Measurements from ENCODE around the gene RPUSD3. TPM values are rescaled to one million over a fixed set of nuclear protein-coding genes. Genes with fewer than 3 reads are reported as not detected.

The RPUSD3 gene
- total RNA-seq, 4 donors from 2014 or later, result 28.9 to 40.1 (median 33.8) TPM

DNA sequence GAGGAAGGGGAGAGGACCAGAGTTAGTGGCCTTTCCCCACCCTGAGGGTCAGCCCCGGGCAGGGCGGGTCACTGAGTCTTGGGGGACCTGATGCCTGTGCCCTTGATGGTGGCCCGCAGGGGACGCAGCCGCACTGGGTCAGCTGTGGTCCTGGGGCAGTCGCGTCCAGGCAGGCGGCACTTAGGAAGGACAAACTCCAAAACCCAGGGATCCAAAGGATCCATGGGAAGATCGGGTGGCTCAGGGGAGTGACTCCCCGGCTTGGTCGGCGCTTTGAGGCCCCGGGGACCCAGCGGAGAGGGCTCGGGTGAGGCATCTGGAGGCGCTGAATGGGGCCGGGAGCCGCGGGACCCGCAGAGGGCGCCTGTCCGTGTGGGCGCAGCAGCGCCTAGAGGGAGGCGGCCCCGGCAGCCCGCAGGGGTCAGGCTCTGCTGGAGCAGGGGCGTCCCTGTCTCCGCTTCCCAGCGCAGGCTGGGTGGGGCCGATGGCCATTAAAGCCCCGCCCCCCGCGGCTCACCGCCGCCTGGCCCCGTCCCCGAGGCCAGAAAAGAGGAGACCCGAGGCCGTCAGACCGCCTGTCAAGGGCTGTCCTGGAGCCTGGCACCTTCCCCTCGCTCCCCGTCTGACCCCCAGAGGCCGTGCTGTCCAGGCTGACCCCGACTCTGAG lies 18.7 kb upstream of the RPUSD3 start:
- TF ChIP-seq, protein P1, sequence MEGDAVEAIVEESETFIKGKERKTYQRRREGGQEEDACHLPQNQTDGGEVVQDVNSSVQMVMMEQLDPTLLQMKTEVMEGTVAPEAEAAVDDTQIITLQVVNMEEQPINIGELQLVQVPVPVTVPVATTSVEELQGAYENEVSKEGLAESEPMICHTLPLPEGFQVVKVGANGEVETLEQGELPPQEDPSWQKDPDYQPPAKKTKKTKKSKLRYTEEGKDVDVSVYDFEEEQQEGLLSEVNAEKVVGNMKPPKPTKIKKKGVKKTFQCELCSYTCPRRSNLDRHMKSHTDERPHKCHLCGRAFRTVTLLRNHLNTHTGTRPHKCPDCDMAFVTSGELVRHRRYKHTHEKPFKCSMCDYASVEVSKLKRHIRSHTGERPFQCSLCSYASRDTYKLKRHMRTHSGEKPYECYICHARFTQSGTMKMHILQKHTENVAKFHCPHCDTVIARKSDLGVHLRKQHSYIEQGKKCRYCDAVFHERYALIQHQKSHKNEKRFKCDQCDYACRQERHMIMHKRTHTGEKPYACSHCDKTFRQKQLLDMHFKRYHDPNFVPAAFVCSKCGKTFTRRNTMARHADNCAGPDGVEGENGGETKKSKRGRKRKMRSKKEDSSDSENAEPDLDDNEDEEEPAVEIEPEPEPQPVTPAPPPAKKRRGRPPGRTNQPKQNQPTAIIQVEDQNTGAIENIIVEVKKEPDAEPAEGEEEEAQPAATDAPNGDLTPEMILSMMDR (IDR thresholded peaks at IDR 0.05; ENCODE audit: low read depth), result no peak

DNA sequence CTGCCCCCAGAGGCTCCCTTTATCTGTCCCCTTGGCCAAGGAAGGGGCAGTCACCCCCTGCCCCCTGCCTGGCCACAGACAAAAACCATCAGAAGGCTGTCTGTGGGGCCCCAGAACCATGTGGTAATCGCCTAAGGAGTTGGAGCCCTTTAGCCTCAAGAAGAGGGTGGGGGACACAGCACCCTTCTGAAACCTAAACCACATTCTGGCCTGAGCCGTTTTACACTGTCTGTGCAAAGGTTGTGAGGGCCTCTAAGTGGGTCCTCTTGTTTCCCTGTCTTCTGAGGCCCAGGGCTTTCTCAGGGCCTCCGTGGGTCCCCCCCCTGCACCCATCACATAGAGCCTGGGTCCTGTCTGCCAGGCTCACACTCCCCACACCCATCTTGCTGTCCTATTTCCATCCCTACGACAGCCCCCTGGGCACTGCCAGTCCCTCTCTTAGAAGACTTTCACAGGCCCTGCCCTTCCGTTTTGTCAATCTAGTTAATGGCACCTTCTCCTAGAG lies 17.9 kb upstream of the RPUSD3 start:
- TF ChIP-seq, protein P1 (IDR thresholded peaks at IDR 0.05; ENCODE audit: low read depth), result no peak

DNA sequence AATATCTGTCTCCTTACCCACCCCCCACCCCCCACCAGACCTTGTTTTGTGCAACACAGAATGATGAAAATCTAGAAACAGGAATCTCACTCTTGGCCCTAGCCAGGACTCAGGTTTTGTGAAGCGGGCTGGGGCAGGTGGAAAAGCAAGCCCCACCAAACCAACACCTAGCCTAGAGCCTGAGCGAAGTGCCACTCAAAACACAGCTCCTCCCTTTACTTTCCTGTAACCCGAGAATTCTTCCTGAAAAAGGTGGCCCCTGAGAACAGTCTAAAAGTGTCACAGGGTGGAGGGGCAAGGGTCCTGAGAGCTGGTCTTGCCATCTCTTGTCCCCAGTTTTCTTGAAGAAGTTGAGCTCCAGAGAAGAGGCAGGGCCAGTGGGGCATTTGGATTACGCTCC lies 17.4 kb upstream of the RPUSD3 start:
- TF ChIP-seq, protein P1 (IDR thresholded peaks at IDR 0.05; ENCODE audit: low read depth), result no peak

DNA sequence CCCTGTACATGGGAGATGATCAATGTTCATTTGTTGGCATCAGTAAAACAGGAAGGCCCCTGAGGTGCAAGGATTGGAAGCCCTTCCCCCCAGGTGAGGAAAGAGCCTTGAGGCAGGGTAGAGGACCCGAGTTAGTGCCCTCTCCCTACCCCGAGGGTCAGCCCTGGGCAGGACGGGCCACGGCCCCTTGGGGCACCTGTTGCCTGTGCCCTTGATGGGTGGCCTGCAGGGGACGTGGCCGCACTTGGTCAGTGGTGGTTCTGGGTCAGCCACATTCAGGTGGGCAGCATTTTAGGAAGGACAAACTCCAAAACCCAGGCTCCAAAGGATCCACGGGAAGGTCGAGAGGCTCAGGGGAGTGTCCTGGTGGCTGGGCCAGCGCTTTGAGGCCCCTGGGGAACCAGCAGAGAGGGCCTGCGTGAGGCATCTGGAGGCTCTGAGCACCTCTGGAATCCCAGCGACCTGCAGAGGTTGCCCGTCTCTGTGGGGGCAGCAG lies 15.8 kb upstream of the RPUSD3 start:
- TF ChIP-seq, protein P1 (IDR thresholded peaks at IDR 0.05; ENCODE audit: low read depth), result no peak

DNA sequence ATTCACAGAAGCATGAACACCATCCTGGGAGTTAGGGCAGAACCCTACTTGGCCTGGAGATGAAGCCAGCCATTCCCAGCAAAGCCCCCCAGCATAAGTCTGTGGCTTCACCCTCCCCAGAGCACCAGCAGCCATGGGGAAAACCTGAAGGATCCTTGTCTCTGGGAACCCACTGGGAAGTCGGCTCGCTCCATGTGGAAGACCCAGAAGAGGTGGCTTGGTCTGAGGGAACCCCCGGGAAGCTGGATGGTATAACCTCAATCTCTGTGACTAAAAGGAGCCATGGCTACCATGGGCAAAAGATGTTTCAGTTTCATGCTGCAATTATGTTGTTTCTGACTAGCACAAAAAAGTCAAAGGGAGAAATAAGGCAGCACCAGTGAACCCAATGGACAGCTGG lies 11.8 kb upstream of the RPUSD3 start:
- TF ChIP-seq, protein P1 (IDR thresholded peaks at IDR 0.05; ENCODE audit: low read depth), result no peak

DNA sequence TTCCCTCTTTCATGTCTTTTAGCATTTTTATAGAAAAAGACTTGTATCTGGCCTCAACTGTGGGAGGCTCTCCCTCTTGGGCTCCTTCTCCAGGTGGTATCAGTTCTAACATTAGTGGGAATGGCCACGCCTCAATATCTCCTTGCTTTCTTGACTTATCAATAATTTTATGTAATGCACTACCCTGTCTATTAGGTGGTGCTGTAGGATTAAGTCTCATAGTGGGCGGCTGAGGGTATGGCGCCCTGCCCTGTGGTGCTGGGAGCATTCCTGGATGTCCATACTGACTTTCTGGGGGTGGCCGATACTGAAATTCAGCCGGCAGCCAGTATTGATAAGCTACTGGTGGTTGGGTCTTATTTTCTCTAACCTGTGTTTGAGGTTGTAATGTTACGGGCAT lies 8.7 kb upstream of the RPUSD3 start:
- TF ChIP-seq, protein P1 (IDR thresholded peaks at IDR 0.05; ENCODE audit: low read depth), result no peak

DNA sequence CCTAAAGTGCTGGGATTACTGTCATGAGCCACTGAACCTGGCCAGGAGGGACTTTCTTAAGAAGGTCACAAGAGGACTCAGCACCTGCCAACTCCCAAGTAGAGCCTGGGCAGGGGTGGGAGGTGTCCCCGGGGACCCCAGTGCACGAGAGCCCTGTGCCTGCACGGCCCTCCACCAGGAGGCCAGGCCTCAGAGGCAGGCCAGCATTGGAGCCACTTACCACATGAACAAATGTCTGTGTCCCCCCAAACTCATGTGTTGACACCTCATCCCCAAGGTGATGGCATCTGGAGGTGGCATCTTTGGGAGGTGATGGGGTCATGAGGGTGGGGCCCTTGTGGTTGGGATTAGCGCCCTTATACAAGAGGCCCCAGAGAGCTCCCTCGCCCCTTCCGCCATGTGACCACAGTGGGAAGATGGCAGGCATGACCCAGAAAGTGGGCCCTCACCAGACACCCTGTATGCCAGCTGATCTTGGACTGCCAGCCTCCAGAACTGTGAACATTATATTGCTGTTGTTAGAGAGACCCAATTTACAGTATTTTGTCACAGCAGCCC lies 3.2 kb upstream of the RPUSD3 start:
- TF ChIP-seq, protein P1 (IDR thresholded peaks at IDR 0.05; ENCODE audit: low read depth), result no peak

Data from subcutaneous adipose tissue (tissue), 4 donors.